ENCODE measurements around the gene NRP2.

NRP2 gene

DNA sequence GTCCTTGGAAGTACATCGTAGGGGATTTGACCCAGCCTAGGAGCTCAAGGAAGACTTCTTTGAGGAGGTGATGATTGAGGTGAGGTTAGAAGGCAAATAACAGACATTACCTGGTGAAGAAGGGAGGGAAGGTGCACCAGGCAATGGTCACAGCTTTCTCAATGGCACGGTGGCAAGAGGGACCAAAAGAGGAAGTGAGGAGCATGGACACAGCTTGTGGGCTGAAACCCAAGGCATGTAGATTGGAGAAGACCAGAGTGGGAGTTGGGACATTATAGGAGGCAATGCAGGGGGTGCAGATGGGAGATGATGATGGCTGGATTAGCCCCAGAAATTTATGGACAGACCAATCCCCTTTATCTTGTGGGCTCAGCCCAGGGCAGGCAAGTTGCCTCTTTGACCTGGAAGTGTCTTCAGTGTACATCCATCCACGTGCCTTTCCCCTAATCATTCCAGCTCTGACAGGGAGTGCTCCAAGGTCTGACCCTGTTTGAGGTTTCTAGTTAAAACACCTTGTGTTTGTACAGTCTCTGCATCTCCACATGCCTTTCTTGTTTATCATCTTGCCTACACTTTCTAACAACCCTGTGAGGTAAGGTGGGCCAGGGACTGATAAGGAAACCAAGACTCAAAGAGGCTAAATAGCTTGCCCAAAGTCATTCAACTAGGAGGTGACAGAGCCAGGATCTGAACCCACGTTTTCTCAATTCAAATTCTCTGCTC, 59.1 kb downstream of the NRP2 start:
- Histone ChIP-seq H3K9ac (ENCODE audit: low read depth, low read length, poor library complexity, severe bottlenecking) (no peak overlapping the region), H3K27me3 (ENCODE audit: insufficient read depth, low read length, poor library complexity, severe bottlenecking) (no peaks in the 10 kb centered on the region), H3K4me2 (ENCODE audit: low read depth, low read length, poor library complexity, severe bottlenecking) (no peak overlapping the region), H2AFZ (ENCODE audit: low read length) (no peak overlapping the region), H3K36me3 (ENCODE audit: insufficient read depth, low read length) (no peaks in the 10 kb centered on the region), H3K9me2 (replicated peaks; ENCODE audit: low read depth, low read length) (no peaks in the 10 kb centered on the region), H4K20me1 (ENCODE audit: insufficient read depth, low read length, poor library complexity, severe bottlenecking) (no peaks in the 10 kb centered on the region), H3K79me2 (ENCODE audit: insufficient read depth, low read length) (no peaks in the 10 kb centered on the region), H3K9me3 (ENCODE audit: insufficient read depth, low read depth, low read length) (no peaks in the 10 kb centered on the region), H3K4me3 (ENCODE audit: low read length, poor library complexity, severe bottlenecking) (no peak overlapping the region), H3F3A (ENCODE audit: low read depth) (no peaks in the 10 kb centered on the region), H3K4me1 (ENCODE audit: insufficient read depth, low read length, poor library complexity, severe bottlenecking) (no peaks in the 10 kb centered on the region)
- no peak for TF ChIP-seq EZH2phosphoT487 (IDR thresholded peaks at IDR 0.05; ENCODE audit: borderline replicate concordance)
- TF ChIP-seq, protein P1, sequence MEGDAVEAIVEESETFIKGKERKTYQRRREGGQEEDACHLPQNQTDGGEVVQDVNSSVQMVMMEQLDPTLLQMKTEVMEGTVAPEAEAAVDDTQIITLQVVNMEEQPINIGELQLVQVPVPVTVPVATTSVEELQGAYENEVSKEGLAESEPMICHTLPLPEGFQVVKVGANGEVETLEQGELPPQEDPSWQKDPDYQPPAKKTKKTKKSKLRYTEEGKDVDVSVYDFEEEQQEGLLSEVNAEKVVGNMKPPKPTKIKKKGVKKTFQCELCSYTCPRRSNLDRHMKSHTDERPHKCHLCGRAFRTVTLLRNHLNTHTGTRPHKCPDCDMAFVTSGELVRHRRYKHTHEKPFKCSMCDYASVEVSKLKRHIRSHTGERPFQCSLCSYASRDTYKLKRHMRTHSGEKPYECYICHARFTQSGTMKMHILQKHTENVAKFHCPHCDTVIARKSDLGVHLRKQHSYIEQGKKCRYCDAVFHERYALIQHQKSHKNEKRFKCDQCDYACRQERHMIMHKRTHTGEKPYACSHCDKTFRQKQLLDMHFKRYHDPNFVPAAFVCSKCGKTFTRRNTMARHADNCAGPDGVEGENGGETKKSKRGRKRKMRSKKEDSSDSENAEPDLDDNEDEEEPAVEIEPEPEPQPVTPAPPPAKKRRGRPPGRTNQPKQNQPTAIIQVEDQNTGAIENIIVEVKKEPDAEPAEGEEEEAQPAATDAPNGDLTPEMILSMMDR (conservative IDR thresholded peaks at IDR 0.05; ENCODE audit: low read length): no peak

GRCh38 chr2:205743137-205743536, 60.8 kb downstream of the NRP2 start:
- no peaks in the 10 kb centered on the region for H3K9me3 ChIP-seq (ENCODE audit: insufficient read depth, low read depth, low read length)
- TF ChIP-seq EZH2phosphoT487 (IDR thresholded peaks at IDR 0.05; ENCODE audit: borderline replicate concordance): no peak
- TF ChIP-seq, protein P1 (conservative IDR thresholded peaks at IDR 0.05; ENCODE audit: low read length): no peak
- H3K27me3 ChIP-seq (ENCODE audit: insufficient read depth, low read length, poor library complexity, severe bottlenecking): no peaks in the 10 kb centered on the region
- no peak overlapping the region for H2AFZ ChIP-seq (ENCODE audit: low read length)
- no peaks in the 10 kb centered on the region for H3K79me2 ChIP-seq (ENCODE audit: insufficient read depth, low read length)
- no peaks in the 10 kb centered on the region for H3K36me3 ChIP-seq (ENCODE audit: insufficient read depth, low read length)
- H3F3A ChIP-seq (ENCODE audit: low read depth): no peaks in the 10 kb centered on the region
- H3K9me2 ChIP-seq (replicated peaks; ENCODE audit: low read depth, low read length): no peaks in the 10 kb centered on the region
- no peaks in the 10 kb centered on the region for H3K4me1 ChIP-seq (ENCODE audit: insufficient read depth, low read length, poor library complexity, severe bottlenecking)
- no peak overlapping the region for H3K4me2 ChIP-seq (ENCODE audit: low read depth, low read length, poor library complexity, severe bottlenecking)
- no peak overlapping the region for H3K9ac ChIP-seq (ENCODE audit: low read depth, low read length, poor library complexity, severe bottlenecking)
- no peaks in the 10 kb centered on the region for H4K20me1 ChIP-seq (ENCODE audit: insufficient read depth, low read length, poor library complexity, severe bottlenecking)
- no peak overlapping the region for H3K4me3 ChIP-seq (ENCODE audit: low read length, poor library complexity, severe bottlenecking)

DNA sequence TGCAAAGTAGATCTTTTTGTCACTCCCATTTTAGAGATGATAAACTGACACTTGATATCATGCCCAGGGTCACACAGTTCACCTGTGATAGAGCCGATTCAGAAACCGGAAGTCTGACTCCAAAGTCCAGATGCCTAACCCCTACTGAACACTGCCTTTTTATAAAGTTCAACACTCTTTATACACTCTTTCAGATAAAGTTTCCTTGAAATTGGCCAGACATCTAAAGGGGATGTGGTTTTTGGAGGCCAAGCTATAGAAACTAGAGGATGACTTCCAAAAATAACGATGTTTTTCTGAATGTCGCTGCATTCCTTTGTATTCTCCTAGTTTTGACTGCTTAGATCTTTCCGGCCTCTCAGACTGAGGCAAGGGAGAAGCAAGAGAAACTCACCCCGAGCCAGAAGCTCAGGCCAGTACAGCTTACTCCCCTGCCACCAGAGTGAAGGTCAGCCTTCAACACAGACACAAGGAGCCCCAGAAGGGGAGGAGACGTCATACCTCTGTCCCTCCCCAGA, 61.8 kb downstream of the NRP2 start:
- TF ChIP-seq, protein P1 (conservative IDR thresholded peaks at IDR 0.05; ENCODE audit: low read length): no peak
- no peak for TF ChIP-seq EZH2phosphoT487 (IDR thresholded peaks at IDR 0.05; ENCODE audit: borderline replicate concordance)
- Histone ChIP-seq H3K79me2 (ENCODE audit: insufficient read depth, low read length) (no peaks in the 10 kb centered on the region), H3K4me2 (ENCODE audit: low read depth, low read length, poor library complexity, severe bottlenecking) (no peak overlapping the region), H3K9me2 (replicated peaks; ENCODE audit: low read depth, low read length) (no peaks in the 10 kb centered on the region), H3K27me3 (ENCODE audit: insufficient read depth, low read length, poor library complexity, severe bottlenecking) (no peaks in the 10 kb centered on the region), H3F3A (ENCODE audit: low read depth) (no peaks in the 10 kb centered on the region), H3K4me3 (ENCODE audit: low read length, poor library complexity, severe bottlenecking) (no peak overlapping the region), H3K4me1 (ENCODE audit: insufficient read depth, low read length, poor library complexity, severe bottlenecking) (no peaks in the 10 kb centered on the region), H2AFZ (ENCODE audit: low read length) (no peak overlapping the region), H3K9me3 (ENCODE audit: insufficient read depth, low read depth, low read length) (no peaks in the 10 kb centered on the region), H3K36me3 (ENCODE audit: insufficient read depth, low read length) (no peaks in the 10 kb centered on the region), H3K9ac (ENCODE audit: low read depth, low read length, poor library complexity, severe bottlenecking) (no peak overlapping the region), H4K20me1 (ENCODE audit: insufficient read depth, low read length, poor library complexity, severe bottlenecking) (no peaks in the 10 kb centered on the region)
